CD4-positive, alpha-beta T cell (primary cell): ENCODE data around the gene ZCCHC13. TPM values are rescaled to one million over a fixed set of nuclear protein-coding genes. Genes with fewer than 3 reads are reported as not detected.
"Not testable (repeated sequence)": the region's sequence is repeated elsewhere in the genome, so short reads cannot be mapped to it uniquely, and the experiment has no call there.

Experiments
- ATAC-seq: fragments of 200-7000 bp; cut with Tn5 transposase; one replicate; pipeline ENCODE4 v1.10.0; 2022; ENCODE audit warnings: mild to moderate bottlenecking; ENCODE audit not compliant: poor library complexity
- CTCF ChIA-PET: fragments of 350-600 bp; sonication (Branson Sonifier 250); formaldehyde crosslinking; loops from one replicate; lab custom pipeline; 2021; ENCODE audit warnings: antibody characterized with exemption, inconsistent platforms; lab: Charles Lee
- POLR2A ChIA-PET: fragments of 350-600 bp; sonication (Branson Sonifier 250); formaldehyde crosslinking; loops from one replicate; lab custom pipeline; 2021; ENCODE audit warnings: antibody characterized with exemption, inconsistent platforms; lab: Charles Lee
- DNase-seq, 14 experiments: peaks; one replicate each; pipeline ENCODE4 v3.0.0-alpha.2; 2013 to 2020; ENCODE audit warnings: mixed read lengths in 2 of 14
- H3K27ac ChIP-seq, 2 donors: one replicate each; pipeline versions ENCODE4 v1.5.1 to v1.7.0; 2013; ENCODE audit warnings: low read length in 2 of 2, low read depth in 1 of 2, mild to moderate bottlenecking in 1 of 2
- H3K27me3 ChIP-seq, 2 experiments: 1 replicate in 1 of 2; 2 replicates in 1 of 2; pipeline versions ENCODE4 v1.6.1 to v1.7.0; 2013; ENCODE audit warnings: low read length in 2 of 2, control low read depth in 1 of 2, mild to moderate bottlenecking in 1 of 2, moderate library complexity in 1 of 2; ENCODE audit not compliant: insufficient read depth in 2 of 2, control insufficient read depth in 1 of 2
- H3K36me3 ChIP-seq: one replicate; pipeline ENCODE4 v1.6.1; 2013; ENCODE audit warnings: low read length, control low read depth; ENCODE audit not compliant: insufficient read depth
- H3K4me1 ChIP-seq: one replicate; pipeline ENCODE4 v1.6.1; 2013; ENCODE audit warnings: low read length, control low read depth; ENCODE audit not compliant: insufficient read depth
- H3K4me3 ChIP-seq: one replicate; pipeline ENCODE4 v1.5.1; 2013; ENCODE audit warnings: mild to moderate bottlenecking, low read length, moderate library complexity
- H3K9me3 ChIP-seq, 2 experiments: 1 replicate in 1 of 2; 2 replicates in 1 of 2; pipeline versions ENCODE4 v1.6.1 to v1.7.0; 2013; ENCODE audit warnings: low read length in 2 of 2, mild to moderate bottlenecking in 2 of 2, control low read depth in 1 of 2, moderate library complexity in 1 of 2; ENCODE audit not compliant: control insufficient read depth in 1 of 2, insufficient read depth in 1 of 2
- H3K27ac Mint-ChIP-seq: one replicate; pipeline ENCODE4 v1.8.0; 2020; ENCODE audit warnings: mixed read lengths
- H3K27me3 Mint-ChIP-seq: one replicate; pipeline ENCODE4 v1.8.0; 2021; ENCODE audit warnings: mixed read lengths
- H3K36me3 Mint-ChIP-seq: one replicate; pipeline ENCODE4 v1.8.0; 2021; ENCODE audit warnings: low read depth, mixed read lengths
- H3K4me1 Mint-ChIP-seq: one replicate; pipeline ENCODE4 v1.8.0; 2021; ENCODE audit warnings: low read depth, mixed read lengths
- H3K4me3 Mint-ChIP-seq: one replicate; pipeline ENCODE4 v1.8.0; 2020; ENCODE audit warnings: mild to moderate bottlenecking, mixed read lengths
- H3K9me3 Mint-ChIP-seq: one replicate; pipeline ENCODE4 v1.8.0; 2020; ENCODE audit warnings: mixed read lengths
- CTCF ChIP-seq: fragments of 200-600 bp; IDR thresholded peaks from one replicate; pipeline ENCODE4 v1.8.0; 2022; ENCODE audit warnings: antibody characterized with exemption, mild to moderate bottlenecking
- intact Hi-C, 2 experiments: fragments of 100-400 bp; cut with DNase I in 1 of 2; cut with micrococcal nuclease in 1 of 2; formaldehyde crosslinking; loops; one replicate each; pipeline versions ENCODE4 v1.15.1 to v1.9.0; 2023 to 2025; cut with DNase I, micrococcal nuclease
- total RNA-seq, 174 experiments: library from RNA in 2 of 174; stranded (reverse) in 2 of 174; gene quantifications; one replicate each; pipeline ENCODE4 v1.2.3 and lab custom pipeline; 2021 to 2026

ZCCHC13 gene
- total RNA-seq, 2 experiments from 2014 or later: not detected

GRCh38 chrX:74340051-74340450, 36.1 kb downstream of the ZCCHC13 start:
- DNase-seq: no peak
- no peak for TF ChIP-seq CTCF
- no peaks in the 10 kb centered on the region for H3K27me3 ChIP-seq
- no peaks in the 10 kb centered on the region for H3K36me3 ChIP-seq
- CTCF ChIA-PET: no interaction called here
- Mint-ChIP-seq H3K4me3 (no peak overlapping the region), H3K27me3 (peaks cover 4% of the 10 kb centered on the region), H3K9me3 (peaks cover 2% of the 10 kb centered on the region), H3K36me3 (no peaks in the 10 kb centered on the region), H3K27ac (no peak overlapping the region), H3K4me1 (peaks cover 4% of the 10 kb centered on the region)
- H3K4me3 ChIP-seq: no peak overlapping the region
- POLR2A ChIA-PET: no interaction called here
- intact Hi-C loops: loop anchor here (5.0 to 10.0 kb wide), 3 partner anchors 105 to 323 kb away; no protein-coding TSS in a partner anchor
- no peak for ATAC-seq
- H3K27ac ChIP-seq: no peak overlapping the region
- H3K4me1 ChIP-seq: peaks cover 2% of the 10 kb centered on the region
- H3K9me3 ChIP-seq: peaks cover 0 to 3% of the 10 kb centered on the region in 2 experiments

GRCh38 chrX:74342211-74342610, 38.2 kb downstream of the ZCCHC13 start:
- POLR2A ChIA-PET, H3K36me3 Mint-ChIP-seq, H3K4me3 ChIP-seq, H3K9me3 Mint-ChIP-seq, H3K4me3 Mint-ChIP-seq, CTCF ChIA-PET, H3K27me3 Mint-ChIP-seq, H3K9me3 ChIP-seq, H3K27ac ChIP-seq, H3K4me1 ChIP-seq, H3K4me1 Mint-ChIP-seq, DNase-seq, H3K27me3 ChIP-seq, ATAC-seq, H3K27ac Mint-ChIP-seq, H3K36me3 ChIP-seq: not testable (repeated sequence)
- intact Hi-C loops: loop anchor here (2.0 to 10.0 kb wide), 4 partner anchors 107 to 325 kb away; no protein-coding TSS in a partner anchor

GRCh38 chrX:74343343-74344279, 39.6 kb downstream of the ZCCHC13 start:
- Histone ChIP-seq H3K27me3 (no peaks in the 10 kb centered on the region), H3K9me3 (peaks cover 0 to 3% of the 10 kb centered on the region in 2 experiments), H3K4me1 (peaks cover 2% of the 10 kb centered on the region), H3K4me3 (no peak overlapping the region), H3K36me3 (no peaks in the 10 kb centered on the region), H3K27ac (no peak overlapping the region)
- POLR2A ChIA-PET: interaction anchor here (1.0 kb wide), 1 partner anchor 51 kb away, joined by 3 read pairs; no protein-coding TSS in a partner anchor
- peak; percentile 52 for TF ChIP-seq CTCF
- peaks cover 4% of the 10 kb centered on the region for H3K4me1 Mint-ChIP-seq
- no peaks in the 10 kb centered on the region for H3K36me3 Mint-ChIP-seq
- ATAC-seq (no peak), DNase-seq (peak in 12 of 14 experiments; percentile 6 to 75 (median 20))
- intact Hi-C loops: loop anchor here (1.0 to 10.0 kb wide), 6 partner anchors 109 to 488 kb away; no protein-coding TSS in a partner anchor
- H3K9me3 Mint-ChIP-seq: peaks cover 2% of the 10 kb centered on the region
- peaks cover 4% of the 10 kb centered on the region for H3K27me3 Mint-ChIP-seq
- no peak overlapping the region for H3K4me3 Mint-ChIP-seq
- no peak overlapping the region for H3K27ac Mint-ChIP-seq
- CTCF ChIA-PET: interaction anchor here (0.7 to 1.6 kb wide), 2 partner anchors 59 to 128 kb away, joined by 3 read pairs; no protein-coding TSS in a partner anchor
